HEK293 (cell line): ENCODE measurements around the gene TMEM220.
"Not testable (repeated sequence)": the region's sequence is repeated elsewhere in the genome, so short reads cannot be mapped to it uniquely, and the experiment has no call there.

ENCODE experiments used
- CTCF ChIA-PET: fragments of 350-600 bp; formaldehyde crosslinking; extraction: SDS; loops from one replicate; lab custom pipeline; 2021; ENCODE audit warnings: antibody characterized with exemption; lab: Yijun Ruan, JAX
- POLR2A ChIA-PET: fragments of 300-600 bp; formaldehyde crosslinking; extraction: SDS; loops from one replicate; lab custom pipeline; 2020; ENCODE audit warnings: antibody characterized with exemption, inconsistent platforms; lab: Yijun Ruan, JAX
- H3K27ac ChIP-seq: fragments of 200-500 bp; sonication (Bioruptor generic); 2 replicates; pipeline ENCODE4 v1.5.1; 2014; ENCODE audit warnings: low read depth, low read length, control low read depth, inconsistent platforms; ENCODE audit errors: extremely low read depth
- H3K36me3 ChIP-seq, 2 experiments: fragments of 200-500 bp in 1 of 2; sonication (Bioruptor generic) in 1 of 2; 1 replicate in 1 of 2; 2 replicates in 1 of 2; pipeline ENCODE4 v1.5.1; 2014 to 2017; ENCODE audit warnings: inconsistent platforms in 2 of 2, low read length in 2 of 2; ENCODE audit not compliant: control insufficient read depth in 2 of 2, insufficient read depth in 1 of 2
- H3K4me1 ChIP-seq: fragments of 200-500 bp; sonication (Bioruptor generic); 2 replicates; pipeline ENCODE4 v1.5.1; 2014; ENCODE audit warnings: mild to moderate bottlenecking, low read length, inconsistent platforms; ENCODE audit not compliant: control insufficient read depth, insufficient read depth
- H3K4me3 ChIP-seq: 2 replicates; pipeline ENCODE4 v1.5.1; 2011; ENCODE audit warnings: low read depth, mild to moderate bottlenecking, control low read depth, low read length, moderate library complexity
- H3K9me3 ChIP-seq: fragments of 200-500 bp; sonication (Bioruptor generic); 2 replicates; pipeline ENCODE4 v1.5.1; 2014; ENCODE audit warnings: low read depth, low read length, inconsistent platforms; ENCODE audit not compliant: control insufficient read depth, insufficient read depth
- KLF1 ChIP-seq: fragments of 450-650 bp; formaldehyde crosslinking; IDR thresholded peaks from 2 replicates; pipeline ENCODE4 v1.5.1; 2016; ENCODE audit warnings: missing biosample characterization, missing genetic modification characterization
- PATZ1 ChIP-seq: fragments of 450-650 bp; formaldehyde crosslinking; IDR thresholded peaks from 2 replicates; pipeline ENCODE4 v1.5.1; 2016; ENCODE audit warnings: missing biosample characterization, missing genetic modification characterization
- PRDM6 ChIP-seq: fragments of 450-650 bp; formaldehyde crosslinking; IDR thresholded peaks from 2 replicates; pipeline ENCODE4 v1.5.1; 2017; ENCODE audit warnings: missing biosample characterization, missing genetic modification characterization
- SP7 ChIP-seq: fragments of 450-650 bp; formaldehyde crosslinking; IDR thresholded peaks from 2 replicates; pipeline ENCODE4 v1.5.1; 2016; ENCODE audit warnings: missing biosample characterization, missing genetic modification characterization
- YY1 ChIP-seq: fragments of 450-650 bp; formaldehyde crosslinking; IDR thresholded peaks from 2 replicates; pipeline ENCODE4 v1.5.1; 2018; ENCODE audit warnings: missing biosample characterization, missing genetic modification characterization
- ZBTB1 ChIP-seq: fragments of 450-650 bp; formaldehyde crosslinking; IDR thresholded peaks from 2 replicates; pipeline ENCODE4 v1.5.1; 2016; ENCODE audit warnings: missing biosample characterization, missing genetic modification characterization
- ZBTB11 ChIP-seq: fragments of 450-650 bp; formaldehyde crosslinking; conservative IDR thresholded peaks from 2 replicates; pipeline ENCODE4 v1.5.1; 2016; ENCODE audit warnings: low read depth, missing biosample characterization, missing genetic modification characterization
- ZBTB20 ChIP-seq: fragments of 450-650 bp; formaldehyde crosslinking; IDR thresholded peaks from 2 replicates; pipeline ENCODE4 v1.5.1; 2016; ENCODE audit warnings: missing biosample characterization, missing genetic modification characterization
- ZBTB26 ChIP-seq: fragments of 450-650 bp; formaldehyde crosslinking; optimal IDR thresholded peaks from 2 replicates; pipeline ENCODE3; 2016; ENCODE audit warnings: missing biosample characterization, mild to moderate bottlenecking, missing genetic modification characterization
- ZNF114 ChIP-seq: fragments of 450-650 bp; formaldehyde crosslinking; IDR thresholded peaks from 2 replicates; pipeline ENCODE4 v1.5.0; 2017; ENCODE audit warnings: missing biosample characterization, missing genetic modification characterization
- ZNF140 ChIP-seq: fragments of 450-650 bp; formaldehyde crosslinking; IDR thresholded peaks from 2 replicates; pipeline ENCODE4 v1.5.1; 2016; ENCODE audit warnings: missing biosample characterization, missing genetic modification characterization
- ZNF157 ChIP-seq: fragments of 450-650 bp; formaldehyde crosslinking; IDR thresholded peaks from 2 replicates; pipeline ENCODE4 v1.5.1; 2016; ENCODE audit warnings: missing biosample characterization, missing genetic modification characterization
- ZNF362 ChIP-seq: fragments of 450-650 bp; formaldehyde crosslinking; IDR thresholded peaks from 2 replicates; pipeline ENCODE4 v1.5.1; 2016; ENCODE audit warnings: missing biosample characterization, missing genetic modification characterization
- ZNF530 ChIP-seq: fragments of 450-650 bp; formaldehyde crosslinking; IDR thresholded peaks from 2 replicates; pipeline ENCODE4 v1.5.1; 2016; ENCODE audit warnings: low read depth, missing biosample characterization, missing genetic modification characterization
- ZNF555 ChIP-seq: fragments of 450-650 bp; formaldehyde crosslinking; conservative IDR thresholded peaks from 2 replicates; pipeline ENCODE4 v1.5.1; 2017; ENCODE audit warnings: missing biosample characterization, mild to moderate bottlenecking, missing genetic modification characterization, inconsistent platforms
- ZNF629 ChIP-seq: fragments of 450-650 bp; formaldehyde crosslinking; IDR thresholded peaks from 2 replicates; pipeline ENCODE4 v1.5.1; 2017; ENCODE audit warnings: missing biosample characterization, missing genetic modification characterization
- ZNF785 ChIP-seq: fragments of 450-650 bp; formaldehyde crosslinking; IDR thresholded peaks from 2 replicates; pipeline ENCODE4 v1.5.1; 2016; ENCODE audit warnings: missing biosample characterization, missing genetic modification characterization
- ZSCAN18 ChIP-seq: fragments of 450-650 bp; formaldehyde crosslinking; IDR thresholded peaks from 2 replicates; pipeline ENCODE4 v1.5.1; 2016; ENCODE audit warnings: missing biosample characterization, missing genetic modification characterization

TMEM220 gene

GRCh38 chr17:10695875-10696407 is 33.9 kb downstream of the TMEM220 start:
- H3K4me3 ChIP-seq = peak overlapping the region; percentile 78
- TF ChIP-seq KLF1 (peak; percentile 78), ZNF362 (tag by site-specific recombination) (peak; percentile 84)
- not testable (repeated sequence) for H3K9me3 ChIP-seq, H3K27ac ChIP-seq, H3K4me1 ChIP-seq
- H3K36me3 ChIP-seq = peaks cover 44 to 46% of the 10 kb centered on the region in 2 experiments
- CTCF ChIA-PET = interaction anchor here (0.6 to 5.0 kb wide), 6 partner anchors 12 to 64 kb away, joined by 3 to 34 read pairs (median 5); no protein-coding TSS in a partner anchor
- POLR2A ChIA-PET = interaction anchor here (0.6 kb wide), 2 partner anchors 273 to 399 kb away, joined by 3 to 4 read pairs; no protein-coding TSS in a partner anchor

- no peaks in the 10 kb centered on the region for H3K4me1 ChIP-seq
- H3K27ac ChIP-seq = no peak overlapping the region
- CTCF ChIA-PET = interaction anchor here (0.6 to 1.0 kb wide), 3 partner anchors 57 to 435 kb away, joined by 3 to 5 read pairs (median 4); no protein-coding TSS in a partner anchor
- peaks cover 84 to 91% of the 10 kb centered on the region in 2 experiments for H3K36me3 ChIP-seq
- TF ChIP-seq ZNF629 (tag by site-specific recombination) (no peak), PATZ1 (tag by site-specific recombination) (no peak), ZBTB26 (tag by site-specific recombination) (no peak), ZBTB20 (tag by site-specific recombination) (no peak), PRDM6 (tag by site-specific recombination) (no peak), ZNF140 (tag by site-specific recombination) (no peak)
- TF ChIP-seq, all 188 proteins: peak for 0
- no peak overlapping the region for H3K4me3 ChIP-seq
- H3K9me3 ChIP-seq = no peaks in the 10 kb centered on the region
- POLR2A ChIA-PET = no interaction called here
These were observed 42.3 kb downstream of the TMEM220 start for GRCh38 chr17:10687499-10687898.

- Histone ChIP-seq H3K27ac (no peak overlapping the region), H3K4me1 (no peaks in the 10 kb centered on the region), H3K9me3 (no peaks in the 10 kb centered on the region), H3K4me3 (no peak overlapping the region), H3K36me3 (peaks cover 76 to 92% of the 10 kb centered on the region in 2 experiments)
- ChIA-PET POLR2A (no interaction called here), CTCF (interaction anchor here (0.6 to 4.9 kb wide), 15 partner anchors 9 to 1492 kb away, joined by 3 to 50 read pairs (median 4); partner anchors contain the start of gene MYH3)
- TF ChIP-seq ZNF157 (tag by site-specific recombination) (no peak), ZBTB1 (tag by site-specific recombination) (no peak), ZBTB11 (tag by site-specific recombination) (no peak), ZNF785 (tag by site-specific recombination) (no peak), ZSCAN18 (tag by site-specific recombination) (no peak), SP7 (tag by site-specific recombination) (no peak), YY1 (tag by site-specific recombination) (no peak), ZNF530 (tag by site-specific recombination) (no peak), ZNF114 (tag by site-specific recombination) (no peak), ZNF555 (tag by site-specific recombination) (no peak)
These were observed 46.0 kb downstream of the TMEM220 start for GRCh38 chr17:10683853-10684252.
